Transverse colon (tissue), 4 donors: ENCODE data around the gene PCDHA5. TPM values are rescaled to one million over a fixed set of nuclear protein-coding genes. Genes with fewer than 3 reads are reported as not detected.
"Not testable (repeated sequence)": the region's sequence is repeated elsewhere in the genome, so short reads cannot be mapped to it uniquely, and the experiment has no call there.

ENCODE experiments used
- DNase-seq: peaks from one replicate; pipeline ENCODE4 v3.0.0-alpha.2; 2019
- H3K27ac ChIP-seq, 4 donors: fragments of 200-600 bp; sonication (generic); 2 replicates each; pipeline ENCODE4 v1.5.1; 2016 to 2018; ENCODE audit warnings: inconsistent platforms in 4 of 4
- H3K27me3 ChIP-seq: fragments of 200-600 bp; sonication (generic); 2 replicates; pipeline ENCODE4 v1.5.1; 2017; ENCODE audit warnings: inconsistent platforms
- H3K36me3 ChIP-seq, 4 donors: fragments of 200-600 bp; sonication (generic); 2 replicates each; pipeline ENCODE4 v1.5.1; 2017 to 2019; ENCODE audit warnings: inconsistent platforms in 4 of 4
- H3K4me1 ChIP-seq, 4 donors: fragments of 200-600 bp; sonication (generic); 2 replicates each; pipeline ENCODE4 v1.5.1; 2017 to 2020; ENCODE audit warnings: inconsistent platforms in 4 of 4
- H3K4me3 ChIP-seq, 4 donors: fragments of 200-600 bp; sonication (generic); 1 replicate in 1 of 4; 2 replicates in 3 of 4; pipeline versions ENCODE4 v1.5.1 to v1.6.1; 2017 to 2019; ENCODE audit warnings: inconsistent platforms in 4 of 4
- H3K9me3 ChIP-seq, 2 donors: fragments of 200-600 bp; sonication (generic); 2 replicates each; pipeline ENCODE4 v1.5.1; 2017 to 2019; ENCODE audit warnings: inconsistent platforms in 2 of 2
- CTCF ChIP-seq, 5 experiments: fragments of 200-600 bp in 3 of 5; fragments of 450-650 bp in 2 of 5; sonication (generic) in 3 of 5; IDR thresholded peaks; 1 replicate in 2 of 5; 2 replicates in 3 of 5; pipeline ENCODE4 v1.5.1; 2016 to 2017; ENCODE audit warnings: antibody characterized with exemption in 5 of 5, inconsistent platforms in 3 of 5, mild to moderate bottlenecking in 2 of 5, moderate library complexity in 1 of 5
- EP300 ChIP-seq: sonication (generic); formaldehyde crosslinking; IDR thresholded peaks from one replicate; pipeline ENCODE4 v1.6.1; 2017; ENCODE audit warnings: antibody characterized with exemption, low read depth
- POLR2A ChIP-seq: fragments of 450-650 bp; IDR thresholded peaks from one replicate; pipeline ENCODE4 v1.6.1; 2016; ENCODE audit warnings: antibody characterized with exemption, mild to moderate bottlenecking, moderate library complexity
- POLR2AphosphoS5 ChIP-seq, 3 donors: sonication (generic); formaldehyde crosslinking; IDR thresholded peaks; one replicate each; pipeline ENCODE4 v1.6.1; 2016; ENCODE audit warnings: antibody characterized with exemption in 3 of 3
- WGBS, 2 donors: methylation state at CpG; one replicate each; pipeline ENCODE4 v1.1.5; 2018; ENCODE audit warnings: low coverage in 1 of 2; 5-methylcytosine and 5-hydroxymethylcytosine counted together
- in situ Hi-C, 4 donors: fragments of 200-750 bp; cut with MboI; loops; one replicate each; pipeline versions ENCODE4 v1.15.0 to v1.15.1; 2017; ENCODE audit warnings: low sequenced_read_pairs in 3 of 4, low pct_ligation_motif_present in 1 of 4, low pct_unique_long_range_greater_than_20kb in 1 of 4
- intact Hi-C: fragments of 100-400 bp; cut with DNase I; formaldehyde crosslinking; loops from one replicate; pipeline ENCODE4 v1.15.1; 2023; ENCODE audit warnings: low total_unique reads
- total RNA-seq, 4 donors: library from RNA; depleted of rRNA; stranded (reverse); fragments of >200 nt; gene quantifications; one replicate each; pipeline ENCODE4 v1.1.0, GENCODE V29; 2016

The PCDHA5 gene
- total RNA-seq, 4 donors from 2014 or later = 0.79 to 0.96 TPM; not detected in 2

GRCh38 chr5:140822281-140822629 is 842 bp downstream of the PCDHA5 start:
- H3K36me3 ChIP-seq = no peaks in the 10 kb centered on the region
- H3K4me1 ChIP-seq = no peaks in the 10 kb centered on the region
- intact Hi-C loops (no loop called here), in situ Hi-C loops (no loop called here)
- 33 to 38% methylated on average over 6 of the region's 6 CpGs for WGBS, 2 donors
- peaks cover 8 to 26% of the 10 kb centered on the region in 2 donors for H3K9me3 ChIP-seq
- no peak overlapping the region for H3K27ac ChIP-seq
- H3K27me3 ChIP-seq = peaks cover 17% of the 10 kb centered on the region
- TF ChIP-seq CTCF (IDR thresholded peaks at IDR 0.05) (no peak), POLR2A (no peak), EP300 (no peak), POLR2AphosphoS5 (IDR thresholded peaks at IDR 0.05) (no peak)
- DNase-seq = no peak
- H3K4me3 ChIP-seq = no peak overlapping the region

GRCh38 chr5:140822969-140823368 is 1.6 kb downstream of the PCDHA5 start:
- in situ Hi-C loops, H3K36me3 ChIP-seq, intact Hi-C loops, H3K4me3 ChIP-seq, DNase-seq, H3K27ac ChIP-seq, H3K4me1 ChIP-seq: not testable (repeated sequence)
- WGBS, 2 donors = 80 to 84% methylated on average over 1 to 48 of the region's 48 CpGs
- peaks cover 23% of the 10 kb centered on the region for H3K27me3 ChIP-seq
- H3K9me3 ChIP-seq = peaks cover 8 to 27% of the 10 kb centered on the region in 2 donors

- TF ChIP-seq POLR2A (no peak), CTCF (IDR thresholded peaks at IDR 0.05) (no peak), EP300 (no peak), POLR2AphosphoS5 (IDR thresholded peaks at IDR 0.05) (no peak)
- Histone ChIP-seq H3K27me3 (peaks cover 23% of the 10 kb centered on the region), H3K9me3 (peaks cover 8 to 27% of the 10 kb centered on the region in 2 donors), H3K4me3 (no peak overlapping the region), H3K36me3 (no peaks in the 10 kb centered on the region), H3K4me1 (no peaks in the 10 kb centered on the region), H3K27ac (no peak overlapping the region)
- 74% methylated on average over 35 of the region's 38 CpGs; no CpG with 5 or more reads in 1 of the 2 donors for WGBS, 2 donors
- intact Hi-C loops (no loop called here), in situ Hi-C loops (no loop called here)
- DNase-seq = no peak
Measured at GRCh38 chr5:140823475-140823874, 2.1 kb downstream of the PCDHA5 start.

- WGBS, 2 donors = 48 to 57% methylated on average over 9 to 27 of the region's 27 CpGs
- in situ Hi-C loops (no loop called here), intact Hi-C loops (no loop called here)
- Histone ChIP-seq H3K27ac (no peak within 1 kb of the TSS), H3K4me1 (no peaks in the 10 kb centered on the region), H3K36me3 (no peaks in the 10 kb centered on the region), H3K4me3 (no peak within 1 kb of the TSS), H3K27me3 (peaks cover 31% of the 10 kb centered on the region), H3K9me3 (peaks cover 9 to 36% of the 10 kb centered on the region in 2 donors)
- DNase-seq = no peak
- TF ChIP-seq POLR2AphosphoS5 (IDR thresholded peaks at IDR 0.05) (no peak), CTCF (IDR thresholded peaks at IDR 0.05) (no peak), EP300 (no peak), POLR2A (no peak)
Measured at GRCh38 chr5:140827704-140828361, 6.4 kb downstream of the PCDHA5 start, which contains the start of gene PCDHA6. TSS of gene PCDHA6 (plus strand) at chr5:140827960. CDS start at chr5:140828092, 132 bp downstream.

GRCh38 chr5:140828362-140828737 is 6.9 kb downstream of the PCDHA5 start:
- in situ Hi-C loops = no loop called here
- H3K4me1 ChIP-seq = no peaks in the 10 kb centered on the region
- peaks cover 31% of the 10 kb centered on the region for H3K27me3 ChIP-seq
- H3K27ac ChIP-seq = no peak overlapping the region
- H3K4me3 ChIP-seq = no peak overlapping the region
- WGBS, 2 donors = 58 to 66% methylated on average over 4 to 18 of the region's 18 CpGs
- no peaks in the 10 kb centered on the region for H3K36me3 ChIP-seq
- peaks cover 9 to 38% of the 10 kb centered on the region in 2 donors for H3K9me3 ChIP-seq
- intact Hi-C loops = no loop called here
- no peak for TF ChIP-seq POLR2AphosphoS5 (IDR thresholded peaks at IDR 0.05)
- no peak for TF ChIP-seq EP300
- no peak for TF ChIP-seq POLR2A
- no peak for TF ChIP-seq CTCF (IDR thresholded peaks at IDR 0.05)
- DNase-seq = no peak

GRCh38 chr5:140829511-140830501 is 8.4 kb downstream of the PCDHA5 start:
- H3K27ac ChIP-seq, H3K4me3 ChIP-seq, H3K4me1 ChIP-seq, DNase-seq, intact Hi-C loops, in situ Hi-C loops, H3K36me3 ChIP-seq: not testable (repeated sequence)
- 63 to 78% methylated on average over 1 to 103 of the region's 106 CpGs for WGBS, 2 donors
- H3K27me3 ChIP-seq = peaks cover 42% of the 10 kb centered on the region
- H3K9me3 ChIP-seq = peaks cover 12 to 46% of the 10 kb centered on the region in 2 donors
